Endothelial cell of umbilical vein (primary cell): ENCODE results near the gene CENPP. TPM values are rescaled to one million over a fixed set of nuclear protein-coding genes. Genes with fewer than 3 reads are reported as not detected.

Source experiments
- BruUV-seq: library from RNA; stranded (reverse); fragments of 400-500 nt; replicated peaks from 2 replicates; lab custom pipeline; 2021; lab: Mats Ljungman, UMichigan
- CTCF ChIA-PET: fragments of 300-600, 350-600 bp; sonication (Branson Sonifier 250); formaldehyde crosslinking; loops from one replicate; lab custom pipeline; 2021; ENCODE audit warnings: antibody characterized with exemption, inconsistent platforms; lab: Charles Lee
- POLR2A ChIA-PET: fragments of 300-600, 350-600 bp; sonication (Branson Sonifier 250); formaldehyde crosslinking; loops from one replicate; lab custom pipeline; 2021; ENCODE audit warnings: antibody characterized with exemption, inconsistent platforms; lab: Charles Lee
- DNase-seq: peaks from one replicate; pipeline ENCODE4 v3.0.0-alpha.2; 2011; ENCODE audit warnings: low read depth, low spot score
- FAIRE-seq: peaks from 2 replicates; lab custom pipeline; 2011; peaks lifted over from hg19 to GRCh38; lab: Jason Lieb, UNC
- H2AFZ ChIP-seq: 2 replicates; pipeline ENCODE4 v1.6.0; 2012; ENCODE audit warnings: low read depth, low read length, control low read depth, inconsistent platforms
- H3K27ac ChIP-seq: 2 replicates; pipeline ENCODE4 v1.5.1; 2011; ENCODE audit warnings: low read depth, mild to moderate bottlenecking, control low read depth, low read length, moderate library complexity; ENCODE audit not compliant: insufficient read depth
- H3K27me3 ChIP-seq, 2 experiments: 2 replicates each; pipeline versions ENCODE4 v1.6.0 to v1.6.1; 2011; ENCODE audit warnings: low read length in 2 of 2, mixed read lengths in 1 of 2; ENCODE audit not compliant: control insufficient read depth in 2 of 2, insufficient read depth in 2 of 2
- H3K36me3 ChIP-seq, 2 experiments: 2 replicates in 1 of 2; 3 replicates in 1 of 2; pipeline ENCODE4 v1.5.1; 2011; ENCODE audit warnings: low read length in 2 of 2, mild to moderate bottlenecking in 1 of 2, moderate library complexity in 1 of 2; ENCODE audit not compliant: control insufficient read depth in 2 of 2, insufficient read depth in 2 of 2; ENCODE audit errors: extremely low read depth in 1 of 2
- H3K4me1 ChIP-seq: 3 replicates; pipeline ENCODE4 v1.5.1; 2011; ENCODE audit warnings: mild to moderate bottlenecking, low read length; ENCODE audit not compliant: control insufficient read depth, insufficient read depth; ENCODE audit errors: extremely low read depth
- H3K4me2 ChIP-seq: 2 replicates; pipeline ENCODE4 v1.6.1; 2011; ENCODE audit warnings: low read length, control low read depth, mixed read lengths; ENCODE audit not compliant: insufficient read depth
- H3K4me3 ChIP-seq, 3 experiments: fragments of 200-600 bp in 1 of 3; sonication (generic), shearing (Covaris generic) in 1 of 3; replicated peaks in 1 of 3; 2 replicates each; pipeline ENCODE4 v1.5.1; 2011 to 2016; ENCODE audit warnings: control low read depth in 3 of 3, low read length in 3 of 3, mild to moderate bottlenecking in 2 of 3, inconsistent platforms in 1 of 3, low read depth in 1 of 3, moderate library complexity in 1 of 3; ENCODE audit not compliant: insufficient read depth in 1 of 3
- H3K79me2 ChIP-seq: 2 replicates; pipeline ENCODE4 v1.6.0; 2012; ENCODE audit warnings: low read length, inconsistent platforms; ENCODE audit not compliant: control insufficient read depth, insufficient read depth
- H3K9ac ChIP-seq: replicated peaks from 2 replicates; pipeline ENCODE3; 2011; ENCODE audit warnings: low read length, control low read depth; ENCODE audit not compliant: insufficient read depth; ENCODE audit errors: extremely low read depth
- H3K9me1 ChIP-seq: replicated peaks from 3 replicates; pipeline ENCODE4 v1.6.0; 2011; ENCODE audit warnings: mild to moderate bottlenecking, low read length; ENCODE audit not compliant: control insufficient read depth, insufficient read depth; ENCODE audit errors: extremely low read depth
- H3K9me3 ChIP-seq: replicated peaks from 2 replicates; pipeline ENCODE4 v1.5.1; 2012; ENCODE audit warnings: low read length, inconsistent platforms; ENCODE audit not compliant: control insufficient read depth, insufficient read depth
- H4K20me1 ChIP-seq: replicated peaks from 2 replicates; pipeline ENCODE3; 2011; ENCODE audit warnings: mild to moderate bottlenecking, low read length; ENCODE audit not compliant: control insufficient read depth, insufficient read depth; ENCODE audit errors: extremely low read depth
- CTCF ChIP-seq, 2 donors: IDR thresholded peaks; 1 replicate in 1 of 2; 2 replicates in 1 of 2; pipeline ENCODE4 v1.5.1; 2011; ENCODE audit warnings: low read length in 2 of 2, mild to moderate bottlenecking in 2 of 2, moderate library complexity in 2 of 2, control low read depth in 1 of 2, inconsistent platforms in 1 of 2, low read depth in 1 of 2; ENCODE audit not compliant: insufficient read depth in 1 of 2; ENCODE audit errors: extremely low read depth in 1 of 2
- EZH2 ChIP-seq: IDR thresholded peaks from 2 replicates; pipeline ENCODE4 v1.6.1; 2012; ENCODE audit warnings: borderline replicate concordance, low read depth, mild to moderate bottlenecking, moderate library complexity, low read length, inconsistent platforms; ENCODE audit not compliant: severe bottlenecking
- FOS ChIP-seq: IDR thresholded peaks from 2 replicates; pipeline ENCODE4 v1.6.1; 2011; ENCODE audit warnings: mild to moderate bottlenecking, low read length, moderate library complexity, borderline replicate concordance; ENCODE audit not compliant: insufficient read depth
- GATA2 ChIP-seq: IDR thresholded peaks from 2 replicates; pipeline ENCODE4 v1.7.0; 2011; ENCODE audit warnings: low read depth, mild to moderate bottlenecking, moderate library complexity, mixed read lengths, low read length; ENCODE audit not compliant: insufficient read length, insufficient read depth
- JUN ChIP-seq: IDR thresholded peaks from 2 replicates; pipeline ENCODE4 v1.6.1; 2011; ENCODE audit warnings: borderline replicate concordance, low read depth; ENCODE audit not compliant: insufficient read length, insufficient read depth
- MAX ChIP-seq: IDR thresholded peaks from 2 replicates; pipeline ENCODE4 v1.6.1; 2011; ENCODE audit not compliant: insufficient read depth, insufficient read length
- MYC ChIP-seq: IDR thresholded peaks from one replicate; pipeline ENCODE4 v1.6.1; 2011; ENCODE audit warnings: mild to moderate bottlenecking, low read depth, low read length
- POLR2A ChIP-seq: IDR thresholded peaks from 2 replicates; pipeline ENCODE4 v1.6.1; 2012; ENCODE audit warnings: low read depth, mild to moderate bottlenecking, control low read depth, low read length
- POLR2AphosphoS5 ChIP-seq: IDR thresholded peaks from 2 replicates; pipeline ENCODE4 v1.6.1; 2012; ENCODE audit warnings: low read depth, mild to moderate bottlenecking, control low read depth, low read length, moderate library complexity; ENCODE audit not compliant: insufficient read depth
- dilution Hi-C: fragments of 300-500 bp; cut with MboI; formaldehyde crosslinking; loops from one replicate; pipeline ENCODE4 v1.15.0; 2019; ENCODE audit warnings: low sequenced_read_pairs; ENCODE audit not compliant: extremely low pct_ligation_motif_present
- intact Hi-C: fragments of 100-400 bp; cut with micrococcal nuclease; formaldehyde crosslinking; loops from one replicate; pipeline ENCODE4 v1.10.0; 2022
- polyA plus RNA-seq, 4 experiments: library from polyadenylated mRNA; depleted of rRNA in 3 of 4; stranded (reverse) in 3 of 4; unstranded in 1 of 4; fragments of >200 nt; gene quantifications; 2 replicates each; pipeline versions ENCODE4 v1.2.1 to v1.2.3, GENCODE V29; 2011 to 2012; ENCODE audit warnings: missing spikeins in 1 of 4
- total RNA-seq: library from RNA; stranded (reverse); gene quantifications from 2 replicates; pipeline ENCODE4 v1.2.3, GENCODE V29; 2021

The CENPP gene
- total and polyA plus RNA-seq, 2 donors (not counting 3 experiments of a cell fraction or from before 2014, with no cell fraction given): 1.2 to 12.0 TPM

DNA sequence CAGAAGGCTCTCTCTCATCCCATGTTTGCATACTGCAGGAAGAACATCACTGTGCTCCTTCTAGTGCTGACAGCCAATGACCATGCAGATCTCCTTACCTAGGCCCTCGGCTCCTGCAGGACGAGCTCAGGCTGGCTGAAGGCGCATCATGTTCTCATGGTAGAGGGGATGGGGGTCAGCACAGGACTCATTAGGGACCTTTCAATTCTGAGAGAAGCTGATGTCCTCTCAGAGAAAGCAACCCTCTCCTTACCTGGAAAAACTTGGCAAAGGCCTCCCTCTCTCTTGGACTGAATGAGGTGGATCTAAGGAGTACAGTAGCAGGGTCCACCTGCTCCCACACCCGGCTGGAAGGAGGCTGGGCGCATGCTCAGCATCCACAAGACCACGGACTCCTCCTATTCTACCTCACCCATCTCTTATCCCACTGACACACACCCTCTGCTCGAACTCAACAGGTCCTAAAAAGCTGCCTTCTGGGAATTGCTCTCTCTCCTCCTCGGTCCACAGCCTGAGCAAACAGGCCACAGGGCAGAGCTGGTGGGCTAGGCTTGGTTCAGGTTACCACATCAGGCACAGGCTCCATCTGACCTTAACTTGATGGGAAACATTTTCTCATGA, 341.3 kb downstream of the CENPP start:
- H3K9me1 ChIP-seq: no peaks in the 10 kb centered on the region
- H3K27ac ChIP-seq: no peak overlapping the region
- H3K9ac ChIP-seq: no peak overlapping the region
- H2AFZ ChIP-seq: no peak overlapping the region
- H4K20me1 ChIP-seq: peaks cover 4% of the 10 kb centered on the region
- H3K9me3 ChIP-seq: no peaks in the 10 kb centered on the region
- DNase-seq (no peak), FAIRE-seq (no peak)
- no peaks in the 10 kb centered on the region for H3K27me3 ChIP-seq
- peaks cover 76% of the 10 kb centered on the region for H3K79me2 ChIP-seq
- ChIA-PET POLR2A (no interaction called here), CTCF (no interaction called here)
- no peak overlapping the region for H3K4me2 ChIP-seq
- BruUV-seq: no TSS peak
- no peak overlapping the region for H3K4me3 ChIP-seq
- no peak for TF ChIP-seq EZH2
- no peak for TF ChIP-seq FOS
- TF ChIP-seq MAX: no peak
- TF ChIP-seq CTCF (IDR thresholded peaks at IDR 0.05; ENCODE audit: extremely low read depth in 1 of 2, insufficient read depth in 1 of 2, low read depth in 1 of 2, low read length in 2 of 2): no peak
- no peak for TF ChIP-seq POLR2AphosphoS5
- TF ChIP-seq MYC: no peak
- TF ChIP-seq JUN: no peak
- TF ChIP-seq POLR2A: no peak
- TF ChIP-seq GATA2: no peak
- intact Hi-C loops (no loop called here), dilution Hi-C loops (no loop called here)
- peaks cover 0 to 4% of the 10 kb centered on the region in 2 experiments for H3K36me3 ChIP-seq
- H3K4me1 ChIP-seq: peaks cover 16% of the 10 kb centered on the region
